H1 (cell line): ENCODE results near the gene FGFRL1. TPM values are rescaled to one million over a fixed set of nuclear protein-coding genes. Genes with fewer than 3 reads are reported as not detected.
A peak's percentile ranks its signal among the peaks of the same experiment; 100 is the strongest.

Source experiments
- CTCF ChIA-PET: fragments of 300-600 bp; sonication (Branson Sonifier 250); formaldehyde crosslinking; loops from one replicate; lab custom pipeline; 2021; ENCODE audit not compliant: partially characterized antibody; lab: Charles Lee
- POLR2A ChIA-PET: fragments of 300-600 bp; sonication (Branson Sonifier 250); formaldehyde crosslinking; loops from one replicate; lab custom pipeline; 2021; ENCODE audit warnings: inconsistent platforms; ENCODE audit not compliant: partially characterized antibody; lab: Charles Lee
- DNase-seq, 2 experiments: peaks; one replicate each; pipeline versions ENCODE4 v3.0.0 to v3.0.0-alpha.2; 2010 to 2022; ENCODE audit warnings: low spot score in 2 of 2, low read depth in 1 of 2, mixed read lengths in 1 of 2
- FAIRE-seq: peaks from 2 replicates; lab custom pipeline; 2011; peaks lifted over from hg19 to GRCh38; lab: Jason Lieb, UNC
- H2AFZ ChIP-seq: 2 replicates; pipeline ENCODE4 v1.8.1; 2012; ENCODE audit warnings: low read length, inconsistent platforms
- H2AK5ac ChIP-seq: 2 replicates; pipeline ENCODE4 v1.6.1; 2013; ENCODE audit warnings: low read depth, low read length
- H2BK120ac ChIP-seq: replicated peaks from 2 replicates; pipeline ENCODE3; 2013; ENCODE audit warnings: low read depth, low read length, inconsistent platforms
- H2BK12ac ChIP-seq: 2 replicates; pipeline ENCODE4 v1.6.1; 2013; ENCODE audit warnings: low read depth, low read length
- H2BK15ac ChIP-seq: 2 replicates; pipeline ENCODE4 v1.6.1; 2013; ENCODE audit warnings: low read length
- H2BK20ac ChIP-seq: 2 replicates; pipeline ENCODE4 v1.6.1; 2013; ENCODE audit warnings: low read length
- H2BK5ac ChIP-seq: 2 replicates; pipeline ENCODE4 v1.6.1; 2013; ENCODE audit warnings: low read depth, low read length
- H3K14ac ChIP-seq: 2 replicates; pipeline ENCODE4 v1.6.1; 2013; ENCODE audit warnings: inconsistent platforms; ENCODE audit not compliant: insufficient read length
- H3K18ac ChIP-seq: 2 replicates; pipeline ENCODE4 v1.6.1; 2013; ENCODE audit warnings: low read length; ENCODE audit errors: extremely low read depth
- H3K23ac ChIP-seq: 2 replicates; pipeline ENCODE4 v1.6.1; 2013; ENCODE audit warnings: inconsistent platforms; ENCODE audit not compliant: insufficient read length
- H3K23me2 ChIP-seq: 2 replicates; pipeline ENCODE4 v1.6.1; 2013; ENCODE audit warnings: low read depth, low read length
- H3K27ac ChIP-seq: 2 replicates; pipeline ENCODE4 v1.6.1; 2011; ENCODE audit warnings: low read depth, low read length, inconsistent platforms
- H3K27me3 ChIP-seq, 4 experiments: replicated peaks in 1 of 4; 1 replicate in 1 of 4; 2 replicates in 3 of 4; pipeline versions ENCODE4 v1.6.1 to v1.8.1; 2011 to 2013; ENCODE audit warnings: low read length in 3 of 4, mild to moderate bottlenecking in 3 of 4, inconsistent platforms in 2 of 4, mixed read lengths in 2 of 4, moderate library complexity in 1 of 4; ENCODE audit not compliant: control insufficient read depth in 3 of 4, insufficient read depth in 3 of 4; ENCODE audit errors: extremely low read depth in 1 of 4
- H3K36me3 ChIP-seq, 4 experiments: 2 replicates each; pipeline versions ENCODE4 v1.6.1 to v1.8.1; 2011 to 2013; ENCODE audit warnings: mild to moderate bottlenecking in 4 of 4, low read length in 3 of 4, moderate library complexity in 2 of 4, control low read depth in 1 of 4, inconsistent platforms in 1 of 4; ENCODE audit not compliant: insufficient read depth in 4 of 4, control insufficient read depth in 2 of 4
- H3K4ac ChIP-seq: replicated peaks from 2 replicates; pipeline ENCODE3; 2013; ENCODE audit warnings: low read length, low read depth, mixed read lengths, inconsistent platforms; ENCODE audit not compliant: insufficient read length
- H3K4me1 ChIP-seq, 4 experiments: replicated peaks in 1 of 4; 1 replicate in 1 of 4; 2 replicates in 3 of 4; pipeline versions ENCODE4 v1.6.1 to v1.8.1; 2011 to 2013; ENCODE audit warnings: low read length in 3 of 4, inconsistent platforms in 2 of 4, mixed read lengths in 1 of 4; ENCODE audit not compliant: insufficient read depth in 4 of 4, control insufficient read depth in 3 of 4
- H3K4me2 ChIP-seq, 2 experiments: 2 replicates each; pipeline versions ENCODE4 v1.6.1 to v1.8.1; 2011 to 2013; ENCODE audit warnings: low read depth in 2 of 2, low read length in 2 of 2, control low read depth in 1 of 2, inconsistent platforms in 1 of 2, mild to moderate bottlenecking in 1 of 2; ENCODE audit not compliant: insufficient read depth in 1 of 2
- H3K4me3 ChIP-seq, 4 experiments: fragments of 200-600, 300-600 bp in 1 of 4; sonication (generic), shearing (Covaris generic), sonication (Bioruptor Twin) in 1 of 4; 2 replicates each; pipeline versions ENCODE4 v1.5.1 to v1.8.1; 2011 to 2016; ENCODE audit warnings: low read length in 4 of 4, low read depth in 3 of 4, control low read depth in 2 of 4, inconsistent platforms in 2 of 4, mild to moderate bottlenecking in 2 of 4, mixed read lengths in 1 of 4, moderate library complexity in 1 of 4; ENCODE audit not compliant: insufficient read depth in 2 of 4; ENCODE audit errors: extremely low read depth in 1 of 4
- H3K56ac ChIP-seq: replicated peaks from 2 replicates; pipeline ENCODE3; 2013; ENCODE audit warnings: low read depth, mild to moderate bottlenecking, mixed read lengths, low read length, inconsistent platforms; ENCODE audit not compliant: insufficient read length
- H3K79me1 ChIP-seq: 2 replicates; pipeline ENCODE4 v1.6.1; 2013; ENCODE audit warnings: low read depth, low read length, control low read depth
- H3K79me2 ChIP-seq, 2 experiments: 2 replicates each; pipeline versions ENCODE4 v1.6.1 to v1.8.1; 2012 to 2013; ENCODE audit warnings: low read length in 2 of 2, mild to moderate bottlenecking in 2 of 2, inconsistent platforms in 1 of 2; ENCODE audit not compliant: insufficient read depth in 2 of 2, control insufficient read depth in 1 of 2
- H3K9ac ChIP-seq, 4 experiments: replicated peaks in 1 of 4; 1 replicate in 1 of 4; 2 replicates in 3 of 4; pipeline versions ENCODE4 v1.6.1 to v1.8.1; 2011 to 2013; ENCODE audit warnings: low read depth in 3 of 4, low read length in 3 of 4, control low read depth in 2 of 4, mild to moderate bottlenecking in 2 of 4, moderate library complexity in 2 of 4, inconsistent platforms in 1 of 4; ENCODE audit errors: extremely low read depth in 1 of 4
- H3K9me3 ChIP-seq, 2 experiments: 2 replicates each; pipeline versions ENCODE4 v1.6.1 to v1.8.1; 2012 to 2013; ENCODE audit warnings: mild to moderate bottlenecking in 2 of 2, moderate library complexity in 2 of 2, control low read depth in 1 of 2, inconsistent platforms in 1 of 2, low read depth in 1 of 2, low read length in 1 of 2, mixed read lengths in 1 of 2; ENCODE audit not compliant: insufficient read depth in 2 of 2
- H4K20me1 ChIP-seq, 2 experiments: replicated peaks in 1 of 2; 2 replicates each; pipeline versions ENCODE3 to v1.8.1; 2011 to 2013; ENCODE audit warnings: inconsistent platforms in 2 of 2, low read length in 2 of 2, mild to moderate bottlenecking in 1 of 2; ENCODE audit not compliant: insufficient read depth in 2 of 2, control insufficient read depth in 1 of 2
- H4K5ac ChIP-seq: 2 replicates; pipeline ENCODE4 v1.6.1; 2013; ENCODE audit warnings: low read length, low read depth, mixed read lengths, inconsistent platforms; ENCODE audit not compliant: insufficient read length
- H4K8ac ChIP-seq: 2 replicates; pipeline ENCODE4 v1.8.0; 2013; ENCODE audit warnings: mild to moderate bottlenecking, moderate library complexity, low read length, inconsistent platforms; ENCODE audit not compliant: insufficient read depth; ENCODE audit errors: extremely low read depth
- H4K91ac ChIP-seq: replicated peaks from 2 replicates; pipeline ENCODE3; 2013; ENCODE audit warnings: low read length, mixed read lengths, inconsistent platforms; ENCODE audit not compliant: insufficient read length
- WGBS, 2 experiments: shearing (Covaris generic) in 1 of 2; methylation state at CpG; one replicate each; pipeline versions ENCODE4 v1.1.6 to v1.1.7; 2013 to 2015; ENCODE audit warnings: low lambda C conversion rate in 2 of 2, mixed read lengths in 2 of 2, inconsistent platforms in 1 of 2, low coverage in 1 of 2, missing lambda C conversion rate in 1 of 2; ENCODE audit not compliant: insufficient replicate concordance in 2 of 2, insufficient coverage in 1 of 2, insufficient read length in 1 of 2; ENCODE audit errors: extremely low coverage in 1 of 2, missing lambda C conversion rate in 1 of 2; 5-methylcytosine and 5-hydroxymethylcytosine counted together
- polyA plus RNA-seq, 7 experiments: library from polyadenylated mRNA; depleted of rRNA in 3 of 7; stranded (reverse) in 5 of 7; unstranded in 2 of 7; fragments of >200 nt in 5 of 7; fragments of 200-250 nt in 2 of 7; gene quantifications; 1 replicate in 5 of 7; 2 replicates in 1 of 7; 4 replicates in 1 of 7; pipeline versions ENCODE4 v1.2.1 to v1.2.3, GENCODE V29; 2011 to 2013; ENCODE audit warnings: missing spikeins in 2 of 7, mixed read lengths in 2 of 7
- total RNA-seq: library from RNA; stranded (reverse); fragmentation: NEBNext Ultra II Directional; extraction: Animal tissue kit (Norgen Biotek cat#: 25700); gene quantifications from 2 replicates; pipeline ENCODE4 v1.2.1, GENCODE V29; 2021

FGFRL1 gene
- total and polyA plus RNA-seq, 2 of the 8 experiments (the other 6 are each of a cell fraction or from before 2014, with no cell fraction given), result 18.9 to 34.6 TPM

DNA sequence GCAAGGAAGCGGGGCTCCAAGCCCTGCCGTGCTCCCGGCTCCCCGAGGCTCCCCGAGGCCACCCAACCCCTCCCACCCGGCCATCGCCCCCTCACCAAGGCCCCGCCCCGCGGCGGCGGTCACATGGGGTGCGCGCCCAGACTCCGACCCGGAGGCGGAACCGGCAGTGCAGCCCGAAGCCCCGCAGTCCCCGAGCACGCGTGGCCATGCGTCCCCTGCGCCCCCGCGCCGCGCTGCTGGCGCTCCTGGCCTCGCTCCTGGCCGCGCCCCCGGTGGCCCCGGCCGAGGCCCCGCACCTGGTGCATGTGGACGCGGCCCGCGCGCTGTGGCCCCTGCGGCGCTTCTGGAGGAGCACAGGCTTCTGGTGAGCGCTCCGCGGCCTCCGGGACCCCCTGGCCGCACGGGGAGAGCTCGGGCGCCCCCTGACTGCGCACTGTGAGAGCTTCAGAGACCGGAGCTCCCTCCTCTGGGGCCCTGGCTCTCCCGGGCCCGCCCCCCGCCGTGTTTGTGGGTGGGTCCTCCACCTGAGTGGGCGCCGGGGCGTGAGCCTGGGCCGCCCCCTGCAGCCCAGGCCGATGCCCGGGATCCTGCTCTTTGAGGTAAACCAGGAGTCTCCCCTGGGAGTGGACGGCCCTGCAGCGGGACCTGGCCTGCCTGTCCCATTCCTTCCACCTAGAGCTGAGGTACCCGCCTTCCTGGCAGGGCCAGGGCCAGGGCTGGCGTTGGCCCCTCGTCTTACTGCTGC, 24.4 kb upstream of the FGFRL1 start, which contains the start of gene IDUA:
Gene IDUA (plus strand): TSS at position 166 of the 745 bp plus-strand sequence. CDS start 41 bp downstream, at position 207.
- Histone ChIP-seq H3K36me3 (no peaks in the 10 kb centered on the region; a peak in 1 of 8 replicates), H3K56ac (no peak within 1 kb of the TSS), H2BK120ac (no peak within 1 kb of the TSS), H3K27me3 (peaks cover 0 to 21% (median 14%) of the 10 kb centered on the region in 4 experiments; a peak in 6 of 7 replicates), H3K9ac (peak within 1 kb of the TSS in 2 of 4 experiments; percentile 15 to 25; a peak in 2 of 7 replicates), H3K4me2 (peak within 1 kb of the TSS; percentile 75 to 98), H3K14ac (no peak within 1 kb of the TSS), H2BK5ac (0 out of 2 replicates have a peak within 1 kb of the TSS, but pooled peaks have one; percentile 13), H3K79me2 (no peaks in the 10 kb centered on the region), H4K5ac (peak within 1 kb of the TSS; percentile 12), H3K18ac (peak within 1 kb of the TSS; percentile 13), H4K91ac (no peak within 1 kb of the TSS), H3K9me3 (no peaks in the 10 kb centered on the region), H3K4me1 (peaks cover 0 to 3% (median 1%) of the 10 kb centered on the region in 4 experiments; a peak in 4 of 7 replicates), H3K23me2 (peaks cover 5% of the 10 kb centered on the region; the same call in 1 of the 2 replicates), H2AK5ac (0 out of 2 replicates have a peak within 1 kb of the TSS, but pooled peaks have one; percentile 6), H4K20me1 (peaks cover 2 to 6% of the 10 kb centered on the region in 2 experiments), H3K4me3 (peak within 1 kb of the TSS; percentile 50 to 66 (median 64)), H3K27ac (no peak within 1 kb of the TSS), H3K79me1 (no peaks in the 10 kb centered on the region), H2BK20ac (no peak within 1 kb of the TSS), H3K23ac (no peak within 1 kb of the TSS), H4K8ac (peak within 1 kb of the TSS; percentile 69), H2AFZ (peak within 1 kb of the TSS; percentile 94), H3K4ac (no peak within 1 kb of the TSS), H2BK12ac (peak within 1 kb of the TSS; percentile 77; the same call in 1 of the 2 replicates), H2BK15ac (no peak within 1 kb of the TSS)
- CTCF ChIA-PET, result interaction anchor here (1.0 to 1.6 kb wide), 8 partner anchors 8 to 90 kb away, joined by 3 to 5 read pairs (median 4); no protein-coding TSS in a partner anchor
- POLR2A ChIA-PET, result interaction anchor here (0.7 to 0.9 kb wide), 2 partner anchors 46 to 59 kb away, joined by 3 read pairs; no protein-coding TSS in a partner anchor
- no peak for FAIRE-seq
- peak in 1 of 2 experiments; percentile 79 for DNase-seq
- 9% methylated on average over 43 of the region's 69 CpGs; no CpG with 5 or more reads in 1 of the 2 experiments for WGBS, 2 experiments
